ENCODE results near the gene APBA2. TPM values are rescaled to one million over a fixed set of nuclear protein-coding genes. Genes with fewer than 3 reads are reported as not detected.
"Not testable (repeated sequence)": the region's sequence is repeated elsewhere in the genome, so short reads cannot be mapped to it uniquely, and the experiment has no call there.

APBA2 gene
- total RNA-seq, 1 experiment from 2014 or later, result 53.3 TPM

DNA sequence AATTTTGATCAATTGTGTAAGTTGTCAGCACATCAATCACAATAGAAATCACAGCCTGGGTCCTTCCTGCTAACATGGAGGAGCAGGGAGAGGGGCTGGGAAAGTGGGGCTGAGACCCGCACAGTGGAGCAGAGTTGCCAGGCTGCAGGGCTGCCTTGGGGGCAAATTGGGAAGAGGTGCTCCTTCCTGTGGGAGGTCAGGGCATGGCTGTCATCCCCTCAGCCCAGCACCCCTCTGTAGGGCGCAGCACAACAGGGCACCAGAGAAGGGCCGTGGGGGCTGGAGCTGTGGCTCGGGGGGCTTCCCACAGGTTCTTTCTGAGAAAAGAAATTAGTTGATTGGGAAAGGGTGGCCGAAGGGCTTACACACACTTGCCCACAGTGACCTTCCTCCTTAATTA is 257.5 kb downstream of the APBA2 start:
- H3K4me3 ChIP-seq, result no peak overlapping the region
- no peak overlapping the region for H3K27ac ChIP-seq
- no peaks in the 10 kb centered on the region for H3K36me3 ChIP-seq
- no peaks in the 10 kb centered on the region for H3K4me1 ChIP-seq (replicated peaks)
- H3K9me3 ChIP-seq (replicated peaks), result 0 out of 2 replicates have a peak, but pooled peaks cover 2% of the 10 kb centered on the region
- peaks cover 7% of the 10 kb centered on the region for H3K27me3 ChIP-seq (replicated peaks)
- DNase-seq (ENCODE audit: low read depth in 1 of 2, low spot score in 2 of 2), result no peak

DNA sequence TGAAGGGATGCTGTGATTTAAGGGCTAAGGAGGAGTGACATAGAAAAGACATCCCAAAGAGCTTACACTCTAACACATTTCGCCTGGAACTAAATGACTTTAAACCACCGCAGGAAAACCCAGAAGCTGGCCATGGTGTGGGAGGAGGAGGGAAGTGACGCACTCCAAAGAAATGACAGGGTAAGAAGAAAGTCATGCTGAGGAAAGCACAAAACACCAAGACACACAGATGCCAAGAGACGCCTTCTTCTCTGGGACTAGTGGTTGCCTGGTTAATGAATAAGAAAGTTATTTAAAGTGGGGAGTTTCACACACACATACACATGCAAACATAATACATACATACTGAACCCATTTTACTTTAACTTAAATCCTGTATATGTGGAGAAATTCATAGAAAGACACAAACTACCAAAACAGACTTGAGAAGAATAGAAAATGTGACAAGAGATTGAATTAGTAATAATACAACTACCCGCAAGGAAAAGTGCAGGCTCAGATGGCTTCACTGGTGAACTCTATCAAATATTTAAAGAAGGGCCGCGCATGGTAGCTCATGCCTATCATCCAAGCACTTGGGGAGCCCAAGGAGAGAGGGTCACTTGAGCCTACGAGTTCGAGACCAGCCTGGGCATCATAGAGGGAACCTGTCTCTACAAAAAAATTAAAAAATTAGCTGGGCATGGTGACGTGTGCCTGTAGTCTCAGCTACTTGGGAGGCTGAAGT is 258.3 kb downstream of the APBA2 start:
- Histone ChIP-seq H3K4me3 (no peak overlapping the region), H3K36me3 (no peaks in the 10 kb centered on the region), H3K4me1 (replicated peaks) (no peaks in the 10 kb centered on the region), H3K27ac (no peak overlapping the region), H3K9me3 (replicated peaks) (0 out of 2 replicates have a peak, but pooled peaks cover 2% of the 10 kb centered on the region), H3K27me3 (replicated peaks) (peaks cover 7% of the 10 kb centered on the region)
- DNase-seq (ENCODE audit: low read depth in 1 of 2, low spot score in 2 of 2), result peak in 1 of 2 experiments; percentile 28

GRCh38 chr15:29149738-29150075 is 263.9 kb downstream of the APBA2 start:
- Histone ChIP-seq H3K9me3 (replicated peaks) (0 out of 2 replicates have a peak, but pooled peaks cover 2% of the 10 kb centered on the region), H3K27ac (no peak overlapping the region), H3K27me3 (replicated peaks) (peaks cover 7% of the 10 kb centered on the region), H3K4me1 (replicated peaks) (no peaks in the 10 kb centered on the region), H3K36me3 (no peaks in the 10 kb centered on the region), H3K4me3 (no peak overlapping the region)
- no peak for DNase-seq (ENCODE audit: low read depth in 1 of 2, low spot score in 2 of 2)

DNA sequence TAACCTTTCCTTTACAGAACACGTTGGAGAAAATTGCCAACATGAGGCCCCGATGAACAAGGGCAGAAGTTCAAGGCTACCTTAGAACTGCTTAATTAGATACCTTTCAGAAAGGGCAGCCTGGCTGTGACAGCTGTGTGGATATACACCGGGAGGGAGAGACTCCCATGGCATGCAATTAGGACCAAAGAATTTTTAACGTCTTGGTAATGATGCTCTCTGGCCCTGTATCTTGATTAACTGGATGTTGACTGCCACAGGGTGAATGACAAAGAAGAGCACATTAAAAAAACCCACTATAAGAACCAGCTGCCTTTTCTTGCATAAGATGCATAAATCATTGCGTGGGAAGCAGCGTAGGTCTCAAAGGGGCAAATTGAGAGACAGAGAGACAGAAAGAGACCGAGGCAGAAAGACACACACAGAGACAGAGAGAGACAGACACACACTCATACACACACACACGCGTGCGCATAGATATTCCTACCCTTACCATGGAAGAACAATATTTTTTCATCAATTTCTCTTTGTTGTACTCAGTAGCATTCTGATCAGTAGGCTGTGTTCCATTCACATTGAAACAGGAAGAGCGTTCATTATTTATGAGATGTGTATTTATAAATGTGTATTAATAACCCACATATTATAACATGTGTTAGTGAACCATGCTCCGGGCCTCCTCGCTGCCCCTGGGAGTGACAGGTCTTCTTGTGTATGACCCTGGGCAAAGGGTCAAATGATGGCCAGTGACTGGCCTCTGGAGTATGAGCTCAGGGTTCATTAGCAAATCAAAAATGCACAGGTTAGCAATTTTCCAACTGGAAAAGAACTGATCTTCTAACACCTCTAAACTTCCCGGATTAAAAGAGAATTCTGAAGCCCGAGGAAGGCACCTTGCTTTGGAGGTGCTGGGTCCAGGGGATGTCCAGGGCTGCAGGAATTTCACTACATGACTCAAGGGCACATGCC is 265.0 kb downstream of the APBA2 start:
- 0 out of 2 replicates have a peak, but pooled peaks cover 2% of the 10 kb centered on the region for H3K9me3 ChIP-seq (replicated peaks)
- DNase-seq (ENCODE audit: low read depth in 1 of 2, low spot score in 2 of 2), result no peak
- H3K36me3 ChIP-seq, result no peaks in the 10 kb centered on the region
- H3K27me3 ChIP-seq (replicated peaks), result peaks cover 7% of the 10 kb centered on the region
- H3K27ac ChIP-seq, result no peak overlapping the region
- no peak overlapping the region for H3K4me3 ChIP-seq
- no peaks in the 10 kb centered on the region for H3K4me1 ChIP-seq (replicated peaks)

DNA sequence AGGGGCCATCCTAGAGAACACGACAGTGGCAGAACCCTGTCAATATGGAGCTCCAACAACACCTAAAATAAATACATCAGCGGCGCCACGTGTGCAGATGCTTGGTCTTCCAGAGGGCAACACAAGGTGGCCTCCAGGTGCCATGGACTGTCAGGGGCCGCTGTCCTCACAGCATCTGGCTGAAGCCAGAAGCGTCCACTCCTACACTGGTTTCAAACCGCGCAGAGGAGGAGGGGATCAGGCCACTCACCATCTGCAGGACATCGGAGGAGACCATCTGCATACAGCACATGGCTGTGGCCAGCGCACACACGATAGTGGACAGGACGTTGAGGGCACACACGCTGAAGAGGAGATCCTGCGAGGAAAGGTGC is 265.7 kb downstream of the APBA2 start:
- H3K27ac ChIP-seq, result no peak overlapping the region

DNA sequence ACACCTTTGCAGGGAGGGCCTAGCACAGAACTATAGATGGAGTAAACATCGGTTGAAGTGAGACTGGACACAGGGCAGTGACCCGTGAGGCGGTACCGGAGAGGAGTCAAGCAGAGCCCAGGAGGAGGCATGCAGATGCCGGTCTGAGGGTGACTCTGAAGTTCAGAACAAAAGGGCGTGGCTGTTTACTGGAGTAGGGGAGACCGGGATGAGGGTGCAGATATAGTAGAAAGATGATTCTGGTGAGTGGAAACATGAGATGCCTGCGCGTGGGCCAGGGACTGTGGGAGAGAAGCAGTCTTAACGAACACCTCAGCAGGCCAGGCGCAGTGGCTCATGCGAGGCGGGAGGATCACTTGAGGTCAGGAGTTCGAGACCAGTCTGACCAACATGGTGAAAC is 270.7 kb downstream of the APBA2 start:
- Histone ChIP-seq H3K9me3 (replicated peaks) (peaks cover 5% of the 10 kb centered on the region; the same call in 1 of the 2 replicates), H3K4me1 (replicated peaks) (peaks cover 10% of the 10 kb centered on the region), H3K36me3 (no peaks in the 10 kb centered on the region), H3K27me3 (replicated peaks) (no peaks in the 10 kb centered on the region), H3K27ac (no peak overlapping the region), H3K4me3 (no peak overlapping the region)
- no peak for DNase-seq (ENCODE audit: low read depth in 1 of 2, low spot score in 2 of 2)

More for the DNA sequence above, 265.7 kb downstream of the APBA2 start:
- Histone ChIP-seq H3K9me3 (replicated peaks) (0 out of 2 replicates have a peak, but pooled peaks cover 2% of the 10 kb centered on the region), H3K27me3 (replicated peaks) (peaks cover 4% of the 10 kb centered on the region), H3K4me1 (replicated peaks) (no peaks in the 10 kb centered on the region), H3K4me3 (no peak overlapping the region), H3K36me3 (no peaks in the 10 kb centered on the region)
- no peak for DNase-seq (ENCODE audit: low read depth in 1 of 2, low spot score in 2 of 2)

- DNase-seq (ENCODE audit: low read depth in 1 of 2, low spot score in 2 of 2), result no peak
- Histone ChIP-seq H3K27ac (no peak overlapping the region), H3K27me3 (replicated peaks) (no peaks in the 10 kb centered on the region; the same call in 1 of the 2 replicates)
Observed at GRCh38 chr15:29159771-29160455, 274.1 kb downstream of the APBA2 start.

DNA sequence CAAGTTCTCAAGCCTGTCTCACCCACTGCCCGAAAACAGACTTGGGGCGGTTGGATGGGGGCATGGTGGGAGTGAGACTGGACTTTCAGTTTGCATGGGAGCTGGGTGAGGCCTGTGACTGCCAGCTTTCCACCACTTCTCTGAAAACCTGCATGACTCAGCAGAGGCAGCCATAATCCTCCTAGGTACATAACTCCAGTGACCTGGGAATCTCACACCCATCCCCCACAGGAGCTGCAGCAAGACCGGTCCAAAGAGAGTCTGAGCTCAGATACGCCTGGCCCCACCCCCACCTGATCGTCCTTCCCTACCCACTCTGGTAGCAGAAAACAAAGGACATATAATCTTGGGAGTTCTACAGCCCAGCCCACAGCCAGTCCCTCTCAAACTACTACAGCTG is 276.6 kb downstream of the APBA2 start:
- DNase-seq (ENCODE audit: low read depth in 1 of 2, low spot score in 2 of 2), result no peak
- Histone ChIP-seq H3K27ac (no peak overlapping the region), H3K4me1 (replicated peaks) (peaks cover 10% of the 10 kb centered on the region), H3K4me3 (no peak overlapping the region), H3K36me3 (no peaks in the 10 kb centered on the region), H3K27me3 (replicated peaks) (no peaks in the 10 kb centered on the region; the same call in 1 of the 2 replicates), H3K9me3 (replicated peaks) (peaks cover 5% of the 10 kb centered on the region; the same call in 1 of the 2 replicates)

More at GRCh38 chr15:29159771-29160455, 274.1 kb downstream of the APBA2 start:
- Histone ChIP-seq H3K36me3 (no peaks in the 10 kb centered on the region), H3K4me3 (no peak overlapping the region), H3K9me3 (replicated peaks) (peaks cover 5% of the 10 kb centered on the region; the same call in 1 of the 2 replicates), H3K4me1 (replicated peaks) (peaks cover 10% of the 10 kb centered on the region)

- H3K36me3 ChIP-seq, H3K27ac ChIP-seq: not testable (repeated sequence)
Observed at GRCh38 chr15:29167122-29167521, 281.3 kb downstream of the APBA2 start.

More at GRCh38 chr15:29167122-29167521, 281.3 kb downstream of the APBA2 start:
- H3K27me3 ChIP-seq (replicated peaks); DNase-seq (ENCODE audit: low read depth in 1 of 2, low spot score in 2 of 2); H3K4me1 ChIP-seq (replicated peaks); H3K9me3 ChIP-seq (replicated peaks); H3K4me3 ChIP-seq: not testable (repeated sequence)

Other genes with a start within 250 kb of the APBA2 start
- gene GOLGA8M, start 173.6 kb upstream of the APBA2 start, total RNA-seq (2014; rRNA removed; shearing (Covaris generic)), result 1.6 and 3.5 TPM in 2 replicates
- not detected in 2 replicates for gene GOLGA6L7, start 37.3 kb upstream of the APBA2 start, total RNA-seq (2014; rRNA removed; shearing (Covaris generic))